ENCODE measurements around the gene ARHGAP25.

Gene ARHGAP25

GRCh38 chr2:68749345-68749744 is 14.7 kb downstream of the ARHGAP25 start:
- H3K4me3 ChIP-seq (ENCODE audit: low read length) = no peak overlapping the region
- DNase-seq (ENCODE audit: low read depth) = no peak
- TF ChIP-seq, protein P1, sequence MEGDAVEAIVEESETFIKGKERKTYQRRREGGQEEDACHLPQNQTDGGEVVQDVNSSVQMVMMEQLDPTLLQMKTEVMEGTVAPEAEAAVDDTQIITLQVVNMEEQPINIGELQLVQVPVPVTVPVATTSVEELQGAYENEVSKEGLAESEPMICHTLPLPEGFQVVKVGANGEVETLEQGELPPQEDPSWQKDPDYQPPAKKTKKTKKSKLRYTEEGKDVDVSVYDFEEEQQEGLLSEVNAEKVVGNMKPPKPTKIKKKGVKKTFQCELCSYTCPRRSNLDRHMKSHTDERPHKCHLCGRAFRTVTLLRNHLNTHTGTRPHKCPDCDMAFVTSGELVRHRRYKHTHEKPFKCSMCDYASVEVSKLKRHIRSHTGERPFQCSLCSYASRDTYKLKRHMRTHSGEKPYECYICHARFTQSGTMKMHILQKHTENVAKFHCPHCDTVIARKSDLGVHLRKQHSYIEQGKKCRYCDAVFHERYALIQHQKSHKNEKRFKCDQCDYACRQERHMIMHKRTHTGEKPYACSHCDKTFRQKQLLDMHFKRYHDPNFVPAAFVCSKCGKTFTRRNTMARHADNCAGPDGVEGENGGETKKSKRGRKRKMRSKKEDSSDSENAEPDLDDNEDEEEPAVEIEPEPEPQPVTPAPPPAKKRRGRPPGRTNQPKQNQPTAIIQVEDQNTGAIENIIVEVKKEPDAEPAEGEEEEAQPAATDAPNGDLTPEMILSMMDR (conservative IDR thresholded peaks at IDR 0.05; ENCODE audit: low read length) = no peak

DNA sequence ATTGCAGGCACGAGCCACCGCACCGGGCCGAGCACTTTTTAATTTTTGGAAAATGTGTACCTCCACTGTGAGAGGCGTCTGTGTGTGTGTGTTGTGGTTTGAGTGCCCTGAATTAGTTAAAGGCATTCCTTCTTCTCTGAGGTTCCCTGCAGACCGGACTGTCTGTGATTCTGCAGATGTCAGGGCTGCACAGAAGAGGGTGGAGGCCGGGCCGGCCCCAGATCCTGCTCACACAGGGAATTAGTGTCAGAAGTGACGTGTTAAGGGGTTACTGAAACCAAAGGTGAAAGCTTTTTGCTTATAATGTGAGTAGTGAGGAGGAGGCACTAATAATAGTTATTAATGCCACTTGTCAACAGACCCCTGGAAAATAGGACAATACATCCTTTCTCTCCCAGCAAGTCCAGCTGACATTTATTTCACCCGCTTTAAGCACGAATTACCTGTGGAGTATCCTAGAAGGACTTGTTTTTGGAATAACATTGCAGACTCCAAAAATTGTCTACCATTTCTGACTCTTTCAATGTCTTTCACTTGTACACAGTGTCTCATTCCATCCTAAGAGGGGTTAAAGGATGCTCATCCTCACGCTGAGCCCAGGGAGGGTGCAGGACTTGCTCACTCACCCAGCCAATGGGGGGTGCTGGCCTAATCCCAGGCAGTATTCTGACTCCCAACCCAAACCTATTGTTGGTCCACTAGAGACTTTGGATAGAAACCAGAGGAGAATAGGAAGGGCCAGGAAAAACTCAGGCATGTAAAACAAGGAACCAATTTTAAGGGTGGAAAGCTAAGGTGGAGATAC is 16.2 kb downstream of the ARHGAP25 start:
- H3K4me3 ChIP-seq (ENCODE audit: low read length) = no peak overlapping the region
- TF ChIP-seq, protein P1 (conservative IDR thresholded peaks at IDR 0.05; ENCODE audit: low read length) = no peak
- DNase-seq (ENCODE audit: low read depth) = no peak

DNA sequence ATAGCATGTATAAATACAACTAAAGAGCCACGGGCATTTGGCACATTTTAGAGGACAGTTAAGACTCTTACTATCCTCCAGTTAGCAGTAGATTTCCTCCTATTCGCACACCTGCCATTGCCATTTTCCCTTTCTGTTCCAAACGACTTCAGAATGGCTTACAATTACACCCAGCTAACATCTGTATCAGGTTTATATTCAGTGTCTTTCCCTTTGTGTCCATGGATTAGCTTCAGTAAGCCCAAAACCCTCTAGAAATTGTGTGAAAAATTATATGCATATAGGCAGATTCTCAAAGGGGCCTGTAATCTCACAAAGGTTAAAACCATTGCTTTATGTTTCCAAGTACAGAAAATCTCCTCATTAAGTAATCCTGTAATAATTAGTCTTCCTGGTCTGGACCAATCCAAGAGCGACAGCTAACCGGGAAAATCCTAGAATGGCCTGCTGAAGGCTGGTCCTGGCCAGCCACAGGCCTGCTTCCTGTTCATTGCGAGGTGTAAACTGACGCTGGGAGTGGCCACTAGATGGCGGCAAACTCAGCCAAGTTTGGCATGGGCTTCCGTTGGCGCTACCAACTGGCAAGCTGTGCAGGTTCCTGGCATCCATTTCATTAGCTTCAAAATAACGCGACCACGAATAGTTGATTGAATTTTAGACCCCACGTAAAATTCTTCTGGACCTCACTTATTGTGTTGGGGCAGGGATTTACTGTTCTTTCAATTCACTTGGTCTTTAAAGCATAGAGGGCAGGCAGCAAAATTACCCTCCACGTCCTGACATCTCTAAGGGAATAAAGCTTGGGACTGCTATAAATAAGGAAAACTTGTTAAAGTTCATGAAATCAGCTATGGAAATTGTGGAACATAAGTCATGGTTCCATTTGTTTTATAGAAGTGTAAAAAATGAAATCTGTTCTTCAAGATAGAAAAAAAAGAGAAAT is 17.1 kb downstream of the ARHGAP25 start:
- TF ChIP-seq, protein P1 (conservative IDR thresholded peaks at IDR 0.05; ENCODE audit: low read length) = peak; percentile 95
- DNase-seq (ENCODE audit: low read depth) = peak; percentile 80
- H3K4me3 ChIP-seq (ENCODE audit: low read length) = no peak overlapping the region

DNA sequence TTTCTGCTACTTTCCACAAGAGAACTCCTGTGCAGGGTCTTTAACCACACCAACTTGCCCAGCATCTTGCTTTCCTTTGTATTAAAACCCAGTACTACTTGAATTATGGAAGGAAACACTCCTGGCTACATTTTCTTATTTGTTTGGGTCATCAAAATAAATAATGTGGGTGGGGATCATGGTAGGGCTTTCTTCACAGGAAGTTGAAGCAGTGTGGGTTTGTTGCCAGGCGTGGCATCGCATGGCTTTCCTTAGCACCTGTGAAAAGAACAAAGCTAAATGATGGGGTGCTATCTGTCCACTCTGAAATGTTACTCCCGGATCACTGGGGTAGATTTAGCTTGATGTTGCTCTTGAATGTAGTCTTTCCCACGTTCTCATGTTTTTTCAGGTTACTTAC is 18.7 kb downstream of the ARHGAP25 start:
- TF ChIP-seq, protein P1 (conservative IDR thresholded peaks at IDR 0.05; ENCODE audit: low read length) = no peak
- no peak for DNase-seq (ENCODE audit: low read depth)

GRCh38 chr2:68755071-68755470 is 20.5 kb downstream of the ARHGAP25 start:
- TF ChIP-seq, protein P1 (conservative IDR thresholded peaks at IDR 0.05; ENCODE audit: low read length) = no peak
- no peak for DNase-seq (ENCODE audit: low read depth)

More for the DNA sequence above, 18.7 kb downstream of the ARHGAP25 start:
- no peak overlapping the region for H3K4me3 ChIP-seq (ENCODE audit: low read length)

DNA sequence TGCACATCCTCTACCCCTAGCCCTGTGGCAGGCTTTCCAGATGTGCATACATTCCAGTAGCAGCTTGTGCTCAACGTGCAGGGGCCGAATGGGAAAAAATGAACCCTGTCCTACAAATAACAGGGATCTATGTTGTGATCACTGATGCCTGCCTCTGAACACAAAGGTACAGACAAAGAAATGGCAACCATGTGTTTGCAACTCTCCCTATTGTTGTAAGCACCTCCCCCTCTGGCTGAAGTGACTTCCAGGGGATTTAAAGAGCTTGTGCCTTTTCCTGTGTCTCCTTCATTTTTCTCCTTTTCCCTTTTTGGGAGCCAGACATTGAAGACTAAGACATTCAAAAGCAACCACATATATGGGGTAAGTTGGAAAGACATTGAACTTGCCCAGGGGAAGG is 21.6 kb downstream of the ARHGAP25 start:
- no peak overlapping the region for H3K4me3 ChIP-seq (ENCODE audit: low read length)
- DNase-seq (ENCODE audit: low read depth) = no peak
- TF ChIP-seq, protein P1 (conservative IDR thresholded peaks at IDR 0.05; ENCODE audit: low read length) = no peak

More at GRCh38 chr2:68755071-68755470, 20.5 kb downstream of the ARHGAP25 start:
- H3K4me3 ChIP-seq (ENCODE audit: low read length) = no peak overlapping the region

Measured in AG10803 (cell line).